IPS-NIHi7 (cell line): ENCODE results near the gene PEX16.

Experiments used
- DNase-seq: peaks from one replicate; pipeline ENCODE4 v3.0.0; 2012; ENCODE audit warnings: mixed read lengths; ENCODE audit errors: extremely low spot score

PEX16 gene

DNA sequence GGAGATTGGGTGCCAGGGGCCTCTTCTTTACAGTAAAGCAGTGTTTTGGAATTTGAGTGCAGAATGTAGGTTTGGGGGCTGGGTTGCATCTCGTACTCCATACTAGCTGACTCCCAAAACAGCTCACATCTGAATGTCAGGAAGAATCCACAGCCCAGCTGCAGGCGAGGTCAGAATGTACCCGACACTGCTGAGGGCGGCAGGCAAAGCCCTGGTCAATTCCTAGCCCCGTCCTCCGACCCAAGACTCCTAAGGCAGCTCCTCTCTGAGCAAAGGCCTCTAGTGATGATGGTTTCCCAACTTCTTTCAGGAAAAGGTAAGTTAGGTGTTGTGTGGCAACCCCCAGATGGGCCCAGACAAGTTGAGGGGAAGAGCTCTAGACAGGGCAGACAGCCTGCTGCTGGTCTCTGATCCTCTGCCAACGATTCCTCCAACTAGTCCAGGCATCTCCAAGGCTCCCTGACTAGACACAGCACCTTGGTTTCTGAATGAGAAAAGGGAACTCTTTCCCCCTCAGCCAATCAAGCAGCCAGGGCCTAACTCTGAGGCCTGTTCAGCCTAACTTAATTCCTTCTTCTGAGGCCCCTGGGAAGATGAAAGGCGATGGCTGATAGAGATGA is 13.4 kb upstream of the PEX16 start:
- no peak for DNase-seq

DNA sequence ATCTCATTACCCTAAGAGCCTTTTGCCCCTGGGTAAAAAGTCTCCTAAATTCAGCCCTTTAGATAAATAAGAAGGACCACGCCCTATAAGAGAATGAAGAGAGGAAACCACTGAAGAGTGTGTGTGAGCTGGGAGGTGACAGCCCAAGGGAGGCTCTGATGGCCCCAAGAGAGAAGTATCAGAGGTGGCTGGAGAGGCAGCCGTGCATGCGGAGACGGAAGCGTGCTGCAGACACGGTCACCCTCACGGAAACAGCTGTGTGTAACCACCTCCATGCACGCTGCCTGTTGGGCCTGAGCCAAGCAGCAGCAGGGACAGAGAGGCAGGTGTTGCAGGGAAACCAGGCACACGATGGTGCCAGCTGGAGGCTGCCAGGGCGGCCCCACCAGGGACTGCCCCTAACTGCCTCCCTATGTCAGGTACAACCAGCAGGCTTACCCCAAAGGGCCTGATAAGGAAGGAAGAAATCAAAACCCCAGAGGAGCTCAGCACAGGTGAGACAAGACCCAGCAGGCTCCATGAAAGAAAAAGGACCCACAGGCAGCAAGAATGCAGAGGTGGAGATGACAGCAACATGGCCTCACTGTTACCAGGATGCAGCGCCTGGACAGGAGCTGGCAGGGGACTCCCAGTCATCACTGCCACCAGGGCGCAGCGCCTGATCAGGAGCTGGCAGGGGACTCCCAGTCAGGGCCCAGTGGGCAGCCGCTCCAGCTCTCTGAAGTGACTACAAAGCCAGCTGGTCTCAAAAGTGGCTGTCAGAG is 12.5 kb upstream of the PEX16 start:
- DNase-seq = no peak

GRCh38 chr11:45929486-45930030 is 11.9 kb upstream of the PEX16 start:
- DNase-seq = no peak

GRCh38 chr11:45928535-45929215 is 11.0 kb upstream of the PEX16 start:
- DNase-seq = no peak

GRCh38 chr11:45927684-45928413 is 10.2 kb upstream of the PEX16 start:
- no peak for DNase-seq

- no peak for DNase-seq
Observed at GRCh38 chr11:45927332-45927683, 9.6 kb upstream of the PEX16 start.

DNA sequence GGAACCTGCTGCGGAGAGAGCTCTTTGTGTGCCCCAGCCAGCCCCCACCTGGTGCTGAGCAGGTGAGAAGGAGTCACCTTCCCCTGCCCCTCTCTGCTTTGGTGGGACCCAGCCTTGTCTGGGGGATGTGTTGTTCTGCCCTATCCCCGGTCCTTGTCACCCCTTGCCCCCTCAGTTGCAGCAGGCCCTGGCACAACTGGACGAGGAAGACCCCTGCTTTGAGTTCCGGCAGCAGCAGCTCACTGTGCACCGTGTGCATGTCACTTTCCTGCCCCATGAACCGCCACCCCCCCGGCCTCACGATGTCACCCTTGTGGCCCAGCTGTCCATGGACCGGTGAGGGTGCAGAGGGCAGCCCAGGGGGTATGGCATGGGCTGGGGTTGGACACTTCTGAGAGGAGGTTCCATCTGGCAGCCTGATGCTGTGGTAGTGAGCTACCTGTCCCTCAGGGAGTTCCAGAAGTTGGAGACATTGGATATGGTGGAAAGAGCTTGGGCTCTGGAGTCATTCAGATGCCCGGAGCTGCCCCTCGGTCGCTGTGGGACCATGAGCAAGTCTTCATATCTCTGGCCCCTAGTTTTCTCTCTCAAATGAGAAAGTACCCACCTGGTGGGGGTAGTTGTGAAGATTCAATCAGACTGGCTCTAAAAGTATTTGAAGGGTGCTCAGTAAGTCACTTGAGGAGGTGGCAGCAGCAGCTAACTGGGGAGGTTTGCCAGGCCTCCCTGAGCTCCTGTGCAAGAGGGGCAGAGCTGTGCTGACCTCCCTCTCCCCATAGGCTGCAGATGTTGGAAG is 9.1 kb upstream of the PEX16 start:
- no peak for DNase-seq

GRCh38 chr11:45926001-45926401 is 8.3 kb upstream of the PEX16 start:
- DNase-seq = no peak

DNA sequence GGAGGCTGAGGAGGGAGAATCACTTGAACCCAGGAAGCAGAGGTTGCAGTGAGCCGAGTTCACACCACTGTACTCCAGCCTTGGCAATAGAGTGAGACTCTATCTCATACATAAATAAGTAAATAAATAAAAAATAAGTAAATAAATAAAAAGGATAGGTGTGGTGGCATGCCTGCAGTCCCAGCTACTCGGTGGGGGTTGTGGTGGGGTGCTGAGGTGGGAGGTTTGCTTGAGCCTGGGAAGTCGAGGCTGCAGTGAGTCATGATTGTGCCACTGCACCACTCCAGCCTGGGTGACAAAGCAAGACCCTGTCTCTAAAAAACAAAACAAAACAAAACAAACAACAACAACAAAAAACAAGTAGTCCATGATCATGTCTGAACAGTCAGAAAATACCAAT is 7.9 kb upstream of the PEX16 start:
- no peak for DNase-seq

GRCh38 chr11:45924927-45925326 is 7.2 kb upstream of the PEX16 start:
- DNase-seq = no peak

DNA sequence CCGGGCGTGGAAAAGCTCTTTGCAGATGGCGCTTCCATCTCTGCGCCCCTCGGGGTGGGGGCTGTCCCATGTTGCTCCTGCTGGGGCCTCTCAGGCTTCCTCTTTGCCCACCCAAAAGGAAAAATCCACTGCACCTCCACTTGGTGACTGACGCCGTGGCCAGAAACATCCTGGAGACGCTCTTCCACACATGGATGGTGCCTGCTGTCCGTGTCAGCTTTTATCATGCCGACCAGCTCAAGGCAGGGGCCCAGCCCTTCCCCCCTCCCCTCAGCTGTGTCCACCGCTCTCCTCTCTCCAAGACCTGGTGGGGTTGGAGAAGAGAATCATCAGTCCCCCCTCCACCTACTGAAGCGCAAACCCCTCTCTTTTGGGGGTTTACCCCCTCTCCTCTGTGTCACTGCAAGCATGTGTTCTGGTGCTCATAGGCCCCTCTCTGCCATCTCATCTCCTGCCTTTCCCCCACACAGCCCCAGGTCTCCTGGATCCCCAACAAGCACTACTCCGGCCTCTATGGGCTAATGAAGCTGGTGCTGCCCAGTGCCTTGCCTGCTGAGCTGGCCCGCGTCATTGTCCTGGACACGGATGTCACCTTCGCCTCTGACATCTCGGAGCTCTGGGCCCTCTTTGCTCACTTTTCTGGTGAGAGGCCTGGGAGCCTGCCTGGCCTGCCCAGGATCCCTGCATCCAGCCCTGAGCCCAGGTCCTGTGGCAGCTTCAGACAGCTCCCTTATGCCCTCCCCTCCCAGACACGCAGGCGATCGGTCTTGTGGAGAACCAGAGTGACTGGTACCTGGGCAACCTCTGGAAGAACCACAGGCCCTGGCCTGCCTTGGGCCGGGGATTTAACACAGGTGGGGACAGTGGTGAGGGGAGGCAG is 6.6 kb upstream of the PEX16 start:
- DNase-seq = no peak

DNA sequence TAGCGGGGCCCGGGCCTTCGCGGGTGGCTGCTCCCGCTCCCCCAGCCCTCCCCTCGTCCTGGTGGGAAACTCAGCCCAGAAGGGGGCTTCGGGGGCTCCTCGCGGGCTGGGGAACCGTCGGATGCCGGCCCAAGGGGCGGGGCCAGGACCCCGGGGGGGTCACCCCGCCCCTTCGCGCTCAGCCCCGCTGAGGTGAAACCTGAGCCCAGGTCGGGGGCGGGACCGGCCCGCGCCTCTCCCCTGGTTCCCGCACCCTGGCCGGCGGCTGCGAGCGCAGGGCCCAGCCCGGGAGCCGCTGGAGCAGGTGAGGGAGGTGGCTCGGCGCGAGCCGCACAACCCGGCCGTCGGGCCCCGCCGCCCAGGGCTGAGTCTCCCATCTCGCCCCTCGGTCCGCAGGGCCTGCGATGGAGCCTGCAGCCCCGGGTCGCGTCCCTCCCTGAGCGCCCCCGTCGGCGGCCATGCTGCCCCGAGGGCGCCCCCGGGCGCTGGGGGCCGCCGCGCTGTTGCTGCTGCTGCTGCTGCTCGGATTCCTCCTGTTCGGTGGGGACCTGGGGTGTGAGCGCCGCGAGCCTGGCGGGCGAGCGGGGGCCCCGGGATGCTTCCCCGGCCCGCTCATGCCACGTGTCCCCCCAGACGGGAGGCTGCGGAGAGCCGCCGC is 4.9 kb upstream of the PEX16 start, which contains the start of gene LARGE2:
TSS of gene LARGE2 (plus strand) at position 232 of the 658 bp plus-strand sequence. CDS start at position 459, 227 bp downstream.
- peak; percentile 96 for DNase-seq

GRCh38 chr11:45921561-45922424 is 4.1 kb upstream of the PEX16 start:
- peak; percentile 90 for DNase-seq

DNA sequence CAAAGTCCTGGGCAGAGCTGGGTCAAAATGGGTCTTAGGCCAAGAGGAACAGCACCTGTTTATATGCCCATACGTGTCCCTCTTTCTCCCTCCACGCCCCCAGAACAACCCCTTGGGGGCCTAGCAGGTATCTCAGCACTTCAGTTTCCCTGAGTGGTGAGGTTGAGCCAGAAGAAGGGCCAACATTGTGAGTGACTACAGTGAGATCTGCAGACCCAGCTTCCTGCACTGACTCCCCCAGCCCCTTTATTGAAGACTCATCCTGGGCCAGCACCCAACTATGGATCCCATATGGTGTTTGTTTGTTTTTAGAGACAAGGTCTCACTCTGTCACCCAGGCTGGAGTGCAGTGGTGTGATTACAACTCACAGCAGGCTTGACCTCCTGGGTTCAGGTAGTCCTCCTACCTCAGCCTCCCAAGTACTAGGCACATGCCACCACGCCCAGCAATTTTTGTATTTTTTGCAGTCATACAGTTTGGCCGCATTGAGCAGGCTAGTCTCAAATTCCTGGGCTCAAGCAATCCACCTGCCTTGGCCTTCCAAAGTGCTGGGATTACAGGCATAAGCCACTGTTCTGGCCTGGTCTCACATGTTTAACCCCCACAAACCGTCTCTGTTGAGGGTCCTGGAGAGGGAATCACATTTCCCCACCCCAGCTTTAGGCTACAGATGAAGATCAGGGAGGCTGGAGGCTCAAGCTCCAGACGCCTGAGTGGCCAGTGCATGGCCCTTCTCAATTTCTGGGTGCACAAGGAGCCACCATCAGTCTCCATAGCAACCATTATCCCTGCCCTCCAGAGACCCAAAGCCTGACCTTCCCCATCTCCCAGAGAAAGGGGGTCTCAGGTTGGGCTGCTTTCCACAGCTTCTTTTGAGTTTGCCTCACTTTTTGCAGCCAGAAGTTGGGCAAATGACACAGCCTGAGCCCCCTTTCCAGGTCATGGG is 3.1 kb upstream of the PEX16 start:
- no peak for DNase-seq

DNA sequence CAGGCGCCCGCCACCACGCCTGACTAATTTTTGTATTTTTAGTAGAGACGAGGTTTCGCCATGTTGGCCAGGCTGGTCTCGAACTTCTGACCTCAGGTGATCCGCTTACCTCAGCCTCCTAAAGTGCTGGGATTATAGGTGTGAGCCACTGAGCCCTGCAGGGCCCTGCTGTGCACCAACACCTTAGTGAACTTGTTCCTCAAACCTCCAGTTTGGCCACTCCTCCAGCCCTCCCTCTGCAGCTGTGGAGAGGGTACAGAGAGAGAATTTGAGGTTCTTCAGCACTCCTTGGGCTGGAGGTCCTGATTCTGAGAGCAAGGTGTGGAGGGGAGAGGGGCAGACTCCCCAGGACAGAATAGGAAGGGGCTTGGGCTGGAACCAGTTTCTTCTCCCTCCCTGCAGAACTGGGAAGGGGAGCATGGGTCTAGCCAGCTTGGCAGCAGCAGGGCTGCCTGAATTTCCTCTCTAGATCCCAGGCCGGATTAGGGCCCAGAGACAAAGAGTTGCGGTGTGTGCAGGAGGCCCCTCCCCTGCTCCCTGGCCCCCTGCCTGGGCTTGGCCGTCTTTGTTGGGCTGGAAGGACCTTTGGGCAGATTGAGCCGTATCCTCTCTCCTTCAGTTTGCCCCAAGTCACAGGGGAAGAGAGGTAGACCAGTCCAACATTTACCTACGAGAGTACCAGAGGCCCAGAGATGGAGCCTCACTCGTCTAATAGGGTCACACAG is 2.3 kb upstream of the PEX16 start:
- DNase-seq = no peak

DNA sequence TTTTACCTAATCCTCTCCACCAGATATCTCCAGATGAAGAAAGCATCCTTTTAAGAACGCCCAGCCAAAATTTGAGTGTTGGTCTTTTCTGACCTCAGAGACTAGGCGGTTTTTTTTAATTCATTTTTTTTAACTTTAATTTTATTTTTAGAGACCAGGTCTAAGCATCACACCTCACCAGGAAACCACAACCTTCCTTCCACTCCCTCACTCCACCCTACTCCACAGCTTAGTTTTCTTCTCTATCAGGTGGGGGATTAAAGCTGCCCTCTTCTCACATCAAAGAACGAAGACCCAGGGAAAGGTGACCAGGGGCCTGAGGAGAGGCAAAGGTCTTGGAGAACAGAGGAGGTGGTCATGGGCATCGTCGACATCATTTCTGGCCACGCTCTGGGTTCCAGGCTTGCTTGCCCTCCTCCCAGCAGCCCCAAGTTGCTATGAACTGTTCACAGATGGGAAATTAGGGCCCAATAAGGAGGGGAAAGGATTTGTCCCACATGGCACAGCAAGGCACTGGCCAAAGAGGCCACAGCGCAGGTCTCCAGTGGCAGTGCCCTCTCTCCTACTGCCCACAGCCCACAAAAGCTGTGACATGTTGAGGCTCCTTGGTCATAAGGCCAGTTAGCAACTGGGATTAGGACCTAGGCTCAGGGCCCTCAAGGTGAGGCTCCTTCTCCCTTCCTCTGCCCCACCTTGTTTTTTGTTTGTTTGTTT is 1.4 kb upstream of the PEX16 start:
- no peak for DNase-seq
